Thymus (tissue), 11 donors: ENCODE measurements around the gene PARP9. TPM values are rescaled to one million over a fixed set of nuclear protein-coding genes. Genes with fewer than 3 reads are reported as not detected.

Source experiments
- DNase-seq, 9 donors: peaks; one replicate each; pipeline ENCODE4 v3.0.0-alpha.2; 2013; ENCODE audit warnings: low spot score in 9 of 9, low read depth in 6 of 9, missing footprints in 1 of 9
- H3K27ac ChIP-seq, 2 donors: one replicate each; pipeline ENCODE4 v1.5.1; 2013; ENCODE audit warnings: control low read depth in 1 of 2, low read depth in 1 of 2, low read length in 1 of 2, mild to moderate bottlenecking in 1 of 2, moderate library complexity in 1 of 2
- H3K27me3 ChIP-seq, 2 donors: one replicate each; pipeline ENCODE4 v1.5.1; 2013; ENCODE audit warnings: low read length in 1 of 2; ENCODE audit not compliant: control insufficient read depth in 2 of 2, insufficient read depth in 1 of 2
- H3K36me3 ChIP-seq, 2 donors: one replicate each; pipeline ENCODE4 v1.5.1; 2013; ENCODE audit warnings: low read length in 1 of 2, mild to moderate bottlenecking in 1 of 2, moderate library complexity in 1 of 2; ENCODE audit not compliant: control insufficient read depth in 2 of 2, insufficient read depth in 2 of 2
- H3K4me1 ChIP-seq, 2 donors: one replicate each; pipeline ENCODE4 v1.5.1; 2013; ENCODE audit warnings: low read length in 2 of 2; ENCODE audit not compliant: control insufficient read depth in 2 of 2, insufficient read depth in 2 of 2
- H3K4me3 ChIP-seq, 2 donors: one replicate each; pipeline ENCODE4 v1.5.1; 2013; ENCODE audit warnings: low read length in 2 of 2, control low read depth in 1 of 2, mild to moderate bottlenecking in 1 of 2
- H3K9me3 ChIP-seq, 2 donors: one replicate each; pipeline ENCODE4 v1.5.1; 2013; ENCODE audit warnings: low read length in 1 of 2, mild to moderate bottlenecking in 1 of 2; ENCODE audit not compliant: control insufficient read depth in 2 of 2, insufficient read depth in 1 of 2
- WGBS: extraction: QIAGEN DNeasy Blood & Tissue Kit; methylation state at CpG from one replicate; pipeline ENCODE4 v1.1.7; 2013; 5-methylcytosine and 5-hydroxymethylcytosine counted together
- polyA plus RNA-seq: library from polyadenylated mRNA; stranded (reverse); fragments of 200-250 nt; gene quantifications from one replicate; pipeline ENCODE4 v1.2.3, GENCODE V29; 2013
- total RNA-seq: library from RNA; stranded (reverse); fragments of 120-200 nt; gene quantifications from one replicate; pipeline ENCODE4 v1.2.4, GENCODE V29; 2013
- donor health status: healthy.

The PARP9 gene
- total and polyA plus RNA-seq, 2 donors = 48.8 to 56.9 TPM

GRCh38 chr3:122519693-122520092, 44.4 kb downstream of the PARP9 start:
- H3K27ac ChIP-seq = no peak overlapping the region
- no peaks in the 10 kb centered on the region for H3K36me3 ChIP-seq
- H3K9me3 ChIP-seq = no peaks in the 10 kb centered on the region
- H3K27me3 ChIP-seq = no peaks in the 10 kb centered on the region
- no peak for DNase-seq
- H3K4me1 ChIP-seq = peaks cover 0 to 3% of the 10 kb centered on the region in 2 donors
- no peak overlapping the region for H3K4me3 ChIP-seq

DNA sequence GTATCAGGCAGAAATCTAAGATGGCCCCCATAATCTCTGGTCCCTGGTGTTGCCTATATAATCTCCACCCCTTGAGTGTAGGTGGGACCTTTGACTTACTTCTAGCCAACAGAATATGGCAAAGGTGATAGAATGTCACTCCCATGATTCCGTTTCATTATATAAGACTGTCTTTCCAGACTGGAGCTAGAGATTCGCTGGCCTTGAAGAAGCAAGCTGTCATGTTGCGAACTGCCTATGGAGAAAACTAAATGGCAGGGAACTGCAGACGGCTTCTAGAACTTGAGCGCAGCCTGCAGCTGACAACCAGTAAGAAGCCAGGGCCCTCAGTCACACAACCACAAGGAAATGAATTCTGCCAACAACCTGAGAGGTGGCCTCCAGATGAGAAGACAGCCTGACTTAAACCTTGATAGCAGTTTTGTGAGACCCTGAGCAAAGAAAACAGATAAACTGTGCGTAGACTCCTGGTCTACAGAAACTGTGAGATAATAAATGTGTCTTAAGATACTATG, 47.2 kb downstream of the PARP9 start:
- no peak for DNase-seq
- Histone ChIP-seq H3K27me3 (no peaks in the 10 kb centered on the region), H3K36me3 (no peaks in the 10 kb centered on the region), H3K9me3 (no peaks in the 10 kb centered on the region), H3K4me1 (peaks cover 6 to 8% of the 10 kb centered on the region in 2 donors), H3K27ac (no peak overlapping the region), H3K4me3 (no peak overlapping the region)
- 97% methylated on average over 6 of the region's 6 CpGs for WGBS

DNA sequence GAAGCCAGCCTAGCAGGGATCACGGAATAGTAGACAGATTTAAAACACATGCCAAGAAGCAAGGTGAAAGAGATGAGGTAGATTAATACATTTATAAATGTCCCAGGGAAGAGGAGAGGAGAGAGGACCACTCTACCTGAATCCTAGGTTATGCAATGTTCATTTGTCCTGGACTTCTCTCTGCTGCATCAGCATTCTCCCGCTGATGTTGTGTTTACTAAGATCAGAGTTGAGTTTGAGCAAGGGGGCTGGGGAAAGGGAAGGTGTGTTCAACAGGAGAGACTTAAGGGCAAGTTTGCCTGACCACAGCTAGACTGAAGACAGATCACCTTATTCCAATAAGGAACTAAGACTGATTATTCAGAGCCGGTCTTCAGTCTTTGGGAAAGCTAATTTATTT, 48.2 kb downstream of the PARP9 start:
- H3K36me3 ChIP-seq = peaks cover 0 to under 1% of the 10 kb centered on the region in 2 donors
- WGBS = over 99% methylated on average over 3 of the region's 3 CpGs
- no peaks in the 10 kb centered on the region for H3K9me3 ChIP-seq
- no peak for DNase-seq
- H3K4me1 ChIP-seq = peaks cover 6 to 8% of the 10 kb centered on the region in 2 donors
- H3K27me3 ChIP-seq = no peaks in the 10 kb centered on the region
- no peak overlapping the region for H3K4me3 ChIP-seq
- no peak overlapping the region for H3K27ac ChIP-seq

DNA sequence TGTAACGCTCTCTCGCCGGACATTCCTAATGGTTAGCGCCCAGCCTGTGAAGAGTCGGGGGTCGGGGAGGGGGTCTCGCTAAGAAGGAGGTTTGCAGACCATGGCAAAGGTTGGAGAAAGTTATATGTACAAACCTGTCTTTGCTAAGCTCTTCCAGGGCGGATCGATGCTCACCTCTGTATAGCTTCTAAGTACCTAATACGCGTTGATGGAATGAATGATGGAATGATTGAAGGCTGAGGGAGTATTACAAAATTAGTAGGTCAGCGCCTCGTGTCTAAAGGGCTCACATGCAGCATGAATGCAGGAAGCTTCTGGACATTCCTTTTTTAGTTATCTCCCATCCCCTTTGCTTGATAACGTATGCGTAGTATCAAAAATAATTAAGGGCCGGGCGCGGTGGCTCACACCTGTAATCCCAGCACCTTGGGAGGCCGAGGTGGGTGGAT, 49.1 kb downstream of the PARP9 start:
- 42% methylated on average over 19 of the region's 19 CpGs for WGBS
- Histone ChIP-seq H3K4me1 (peaks cover 6 to 8% of the 10 kb centered on the region in 2 donors), H3K36me3 (peaks cover 0 to 3% of the 10 kb centered on the region in 2 donors), H3K4me3 (peak overlapping the region; percentile 66 to 93), H3K27ac (peak overlapping the region in 1 of 2 donors; percentile 99), H3K9me3 (no peaks in the 10 kb centered on the region), H3K27me3 (no peaks in the 10 kb centered on the region)
- no peak for DNase-seq

DNA sequence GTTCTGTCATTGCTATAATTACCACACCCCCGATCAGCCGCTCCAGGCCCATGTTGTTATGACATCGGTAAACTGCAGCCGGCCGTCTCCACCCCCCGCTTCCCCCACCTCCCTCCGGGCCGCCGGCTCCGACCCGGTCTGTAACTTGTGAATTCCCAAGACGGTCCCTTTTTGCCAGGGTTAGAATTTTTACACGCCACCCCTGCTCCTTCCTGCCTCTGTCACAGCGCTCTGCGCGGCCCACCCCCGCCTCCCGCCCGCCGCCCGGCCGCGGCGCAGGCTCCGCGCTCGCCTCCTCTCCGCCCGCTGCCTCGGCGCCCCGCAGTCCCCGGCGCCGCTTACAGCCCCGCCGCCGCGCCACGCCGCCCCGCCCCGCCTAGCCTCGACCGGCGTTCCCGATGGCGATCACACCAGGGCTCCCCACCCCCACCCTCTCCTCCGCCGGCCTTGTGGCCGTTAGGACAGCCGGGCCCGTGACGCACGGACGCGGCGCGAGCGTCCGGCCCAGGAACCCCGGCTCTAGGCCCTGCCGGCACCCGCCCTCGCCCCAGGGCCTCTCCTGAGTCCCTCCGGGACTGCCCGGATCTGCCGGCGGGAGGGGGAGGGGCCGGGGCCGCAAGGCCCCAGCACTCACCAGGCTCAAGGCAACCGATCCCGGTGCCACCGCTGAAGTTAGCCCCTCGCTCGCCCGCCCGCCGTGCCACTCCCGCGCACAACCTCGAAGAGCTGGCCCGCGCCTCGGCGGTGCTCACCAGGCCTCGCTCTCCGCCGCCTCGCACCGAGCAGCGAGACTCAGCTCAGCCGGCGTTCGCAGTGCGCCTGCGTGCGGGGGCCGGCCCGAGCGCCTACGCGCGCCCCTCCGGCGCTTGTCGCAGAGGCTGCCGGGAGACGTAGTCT, 49.7 kb downstream of the PARP9 start, which contains the start of gene KPNA1:
TSS of gene KPNA1 (minus strand) at position 817 of the 897 bp plus-strand sequence. CDS start 18,374 bp downstream, outside the sequence.
- under 1% methylated on average over 109 of the region's 109 CpGs for WGBS

DNA sequence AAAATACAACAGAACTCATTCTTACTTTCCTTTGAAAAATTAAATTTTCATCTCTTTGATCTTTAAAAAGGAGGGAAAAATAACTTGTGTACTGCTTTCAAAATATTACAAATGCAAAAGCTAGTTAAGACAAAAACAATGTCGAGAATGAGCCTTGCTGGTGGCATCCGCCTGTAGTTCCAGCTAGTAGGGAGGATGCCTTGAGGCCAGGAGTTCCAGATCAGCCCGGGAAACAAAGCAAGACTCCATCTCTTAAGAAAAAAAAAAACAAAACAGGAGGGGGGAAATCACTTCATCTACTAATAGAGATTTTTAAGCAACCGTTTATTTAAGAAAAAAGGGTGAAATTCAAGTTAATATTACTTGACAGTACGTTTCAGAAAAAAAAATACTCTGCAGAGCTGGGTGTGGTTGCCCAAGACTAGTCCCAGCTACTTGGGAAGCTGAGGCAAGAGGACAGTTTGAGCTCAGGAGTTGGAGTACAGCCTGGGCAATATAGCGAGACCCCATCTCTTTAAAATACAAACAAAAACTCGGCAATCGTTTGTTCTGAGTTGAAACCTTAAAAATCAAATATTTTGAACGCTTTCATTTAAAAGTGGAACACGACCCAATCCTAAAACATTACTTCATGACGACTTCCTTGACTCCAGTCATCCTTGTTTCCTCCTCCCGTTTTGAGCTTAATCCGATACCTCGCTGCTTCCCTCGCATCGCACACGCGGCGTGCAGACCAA, 50.5 kb downstream of the PARP9 start:
- no peaks in the 10 kb centered on the region for H3K27me3 ChIP-seq
- H3K36me3 ChIP-seq = peaks cover 0 to 3% of the 10 kb centered on the region in 2 donors
- H3K9me3 ChIP-seq = no peaks in the 10 kb centered on the region
- peak in 2 of 9 donors; percentile 3 to 5 for DNase-seq
- peak overlapping the region; percentile 78 to 99 for H3K27ac ChIP-seq
- WGBS = 21% methylated on average over 19 of the region's 19 CpGs
- peak overlapping the region; percentile 66 to 93 for H3K4me3 ChIP-seq
- H3K4me1 ChIP-seq = peaks cover 6 to 8% of the 10 kb centered on the region in 2 donors

More for the DNA sequence above, 49.7 kb downstream of the PARP9 start, which contains the start of gene KPNA1:
- Histone ChIP-seq H3K4me3 (peak within 1 kb of the TSS; percentile 66 to 93), H3K27ac (peak within 1 kb of the TSS; percentile 93 to 99), H3K36me3 (peaks cover 0 to 3% of the 10 kb centered on the region in 2 donors), H3K9me3 (no peaks in the 10 kb centered on the region), H3K4me1 (peaks cover 6 to 8% of the 10 kb centered on the region in 2 donors), H3K27me3 (no peaks in the 10 kb centered on the region)
- peak; percentile 54 to 93 (median 83) for DNase-seq

- H3K4me1 ChIP-seq = peaks cover 8 to 11% of the 10 kb centered on the region in 2 donors
- H3K36me3 ChIP-seq = peaks cover 0 to 3% of the 10 kb centered on the region in 2 donors
- no peak for DNase-seq
- H3K27ac ChIP-seq = no peak overlapping the region
- no peaks in the 10 kb centered on the region for H3K27me3 ChIP-seq
- no peaks in the 10 kb centered on the region for H3K9me3 ChIP-seq
- 97% methylated on average over 15 of the region's 15 CpGs for WGBS
- no peak overlapping the region for H3K4me3 ChIP-seq
These were observed 51.8 kb downstream of the PARP9 start for GRCh38 chr3:122512284-122512683.

DNA sequence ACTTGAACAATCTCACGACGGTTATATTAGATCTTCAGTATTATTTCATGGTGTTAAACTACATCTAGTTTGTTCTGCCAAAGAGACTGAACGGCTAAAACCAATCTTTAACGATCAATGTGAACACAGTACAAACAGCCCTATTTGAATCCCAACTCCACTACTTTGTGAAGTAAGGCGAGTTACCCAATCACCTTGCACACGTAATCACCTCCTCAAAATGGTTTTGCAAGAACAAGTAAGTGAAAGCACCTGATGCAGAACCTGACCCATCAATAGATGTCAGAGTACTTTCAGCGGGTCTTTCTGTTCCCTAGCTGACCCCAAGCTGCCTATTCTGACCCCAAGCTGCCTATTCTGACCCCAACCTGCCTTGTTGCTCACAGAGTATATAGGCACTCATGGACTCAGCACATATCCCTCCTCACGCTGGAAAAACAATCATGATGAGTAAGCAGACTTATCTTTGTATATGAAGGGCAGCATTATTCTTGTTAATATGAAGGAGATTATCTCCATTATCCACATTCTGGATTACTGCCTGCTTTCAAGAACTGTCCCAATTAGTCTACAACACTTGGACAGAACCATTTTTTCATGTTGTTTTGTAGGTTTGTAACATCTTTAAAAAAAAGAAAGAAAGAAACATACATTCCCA, 53.1 kb downstream of the PARP9 start:
- H3K36me3 ChIP-seq = peaks cover 0 to 3% of the 10 kb centered on the region in 2 donors
- H3K4me3 ChIP-seq = no peak overlapping the region
- DNase-seq = no peak
- 94% methylated on average over 8 of the region's 8 CpGs for WGBS
- no peaks in the 10 kb centered on the region for H3K9me3 ChIP-seq
- no peak overlapping the region for H3K27ac ChIP-seq
- no peaks in the 10 kb centered on the region for H3K27me3 ChIP-seq
- H3K4me1 ChIP-seq = peaks cover 8 to 11% of the 10 kb centered on the region in 2 donors
